Testis (tissue), 2 donors: Measurements from ENCODE around the gene BLMH.

Experiments used
- POLR2A ChIP-seq: fragments of 450-650 bp; IDR thresholded peaks from one replicate; pipeline ENCODE4 v1.6.1; 2017; ENCODE audit warnings: antibody characterized with exemption, mild to moderate bottlenecking, moderate library complexity
- TF ChIP-seq, protein P1 (sequence below), 3 experiments: fragments of 450-650 bp in 2 of 3; fragments of 200-600 bp in 1 of 3; sonication (generic) in 1 of 3; IDR thresholded peaks; one replicate each; pipeline ENCODE4 v1.5.1; 2016 to 2019; ENCODE audit warnings: antibody characterized with exemption in 3 of 3, mild to moderate bottlenecking in 2 of 3, moderate library complexity in 1 of 3

DNA sequence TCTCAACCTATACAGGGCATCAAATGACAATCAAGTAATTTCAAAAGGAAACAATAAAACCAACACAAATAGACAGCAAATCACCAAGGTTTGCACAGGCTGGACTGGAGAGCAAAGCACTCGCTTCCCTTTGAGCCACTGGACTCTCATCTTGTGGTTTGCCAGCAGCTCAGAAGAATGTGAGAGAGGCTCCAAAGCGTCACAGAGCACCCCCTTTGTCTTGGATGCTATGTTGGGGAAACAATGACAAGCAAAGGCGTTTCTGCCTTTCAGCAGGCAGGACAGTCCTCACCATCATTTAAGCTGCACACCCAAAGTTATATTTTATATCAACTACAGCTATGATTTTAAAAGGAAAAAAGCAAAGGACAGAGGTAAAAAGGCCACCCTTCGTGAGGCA, 69.5 kb downstream of the BLMH start:
- TF ChIP-seq, protein P1, sequence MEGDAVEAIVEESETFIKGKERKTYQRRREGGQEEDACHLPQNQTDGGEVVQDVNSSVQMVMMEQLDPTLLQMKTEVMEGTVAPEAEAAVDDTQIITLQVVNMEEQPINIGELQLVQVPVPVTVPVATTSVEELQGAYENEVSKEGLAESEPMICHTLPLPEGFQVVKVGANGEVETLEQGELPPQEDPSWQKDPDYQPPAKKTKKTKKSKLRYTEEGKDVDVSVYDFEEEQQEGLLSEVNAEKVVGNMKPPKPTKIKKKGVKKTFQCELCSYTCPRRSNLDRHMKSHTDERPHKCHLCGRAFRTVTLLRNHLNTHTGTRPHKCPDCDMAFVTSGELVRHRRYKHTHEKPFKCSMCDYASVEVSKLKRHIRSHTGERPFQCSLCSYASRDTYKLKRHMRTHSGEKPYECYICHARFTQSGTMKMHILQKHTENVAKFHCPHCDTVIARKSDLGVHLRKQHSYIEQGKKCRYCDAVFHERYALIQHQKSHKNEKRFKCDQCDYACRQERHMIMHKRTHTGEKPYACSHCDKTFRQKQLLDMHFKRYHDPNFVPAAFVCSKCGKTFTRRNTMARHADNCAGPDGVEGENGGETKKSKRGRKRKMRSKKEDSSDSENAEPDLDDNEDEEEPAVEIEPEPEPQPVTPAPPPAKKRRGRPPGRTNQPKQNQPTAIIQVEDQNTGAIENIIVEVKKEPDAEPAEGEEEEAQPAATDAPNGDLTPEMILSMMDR (IDR thresholded peaks at IDR 0.05), result no peak
- no peak for TF ChIP-seq POLR2A
